ENCODE data around the gene SHROOM2. TPM values are rescaled to one million over a fixed set of nuclear protein-coding genes. Genes with fewer than 3 reads are reported as not detected.
"Not testable (repeated sequence)": the region's sequence is repeated elsewhere in the genome, so short reads cannot be mapped to it uniquely, and the experiment has no call there.

The SHROOM2 gene
- total RNA-seq, 1 experiment from 2014 or later: 22.9 TPM

- peak overlapping the region; percentile 60 for H3K4me3 ChIP-seq (ENCODE audit: insufficient read depth, low read depth, low read length)
- H3K27me3 ChIP-seq (ENCODE audit: control insufficient read depth, insufficient read depth, low read length): no peaks in the 10 kb centered on the region; the same call in 1 of the 2 replicates
- DNase-seq: peak; percentile 89
- no peaks in the 10 kb centered on the region for H3K36me3 ChIP-seq (replicated peaks; ENCODE audit: control insufficient read depth, insufficient read depth, low read length)
Measured at GRCh38 chrX:9765072-9765736, 21.0 kb upstream of the SHROOM2 start.

- Histone ChIP-seq H3K36me3 (replicated peaks; ENCODE audit: control insufficient read depth, insufficient read depth, low read length) (no peaks in the 10 kb centered on the region), H3K4me3 (ENCODE audit: insufficient read depth, low read depth, low read length) (peak within 1 kb of the TSS; percentile 60), H3K27me3 (ENCODE audit: control insufficient read depth, insufficient read depth, low read length) (no peaks in the 10 kb centered on the region; the same call in 1 of the 2 replicates)
- peak; percentile 95 for DNase-seq
Measured at GRCh38 chrX:9765737-9766097, 20.5 kb upstream of the SHROOM2 start, which contains the start of gene GPR143. Gene GPR143 (minus strand): TSS chrX:9765847. CDS start chrX:9765817, 30 bp downstream.

- Histone ChIP-seq H3K27me3 (ENCODE audit: control insufficient read depth, insufficient read depth, low read length) (no peaks in the 10 kb centered on the region; the same call in 1 of the 2 replicates), H3K4me3 (ENCODE audit: insufficient read depth, low read depth, low read length) (no peak overlapping the region), H3K36me3 (replicated peaks; ENCODE audit: control insufficient read depth, insufficient read depth, low read length) (no peaks in the 10 kb centered on the region)
- no peak for DNase-seq
Measured at GRCh38 chrX:9767375-9767774, 18.9 kb upstream of the SHROOM2 start.

GRCh38 chrX:9768321-9768839 lies 17.8 kb upstream of the SHROOM2 start:
- H3K36me3 ChIP-seq (replicated peaks; ENCODE audit: control insufficient read depth, insufficient read depth, low read length); DNase-seq; H3K4me3 ChIP-seq (ENCODE audit: insufficient read depth, low read depth, low read length); H3K27me3 ChIP-seq (ENCODE audit: control insufficient read depth, insufficient read depth, low read length): not testable (repeated sequence)

DNA sequence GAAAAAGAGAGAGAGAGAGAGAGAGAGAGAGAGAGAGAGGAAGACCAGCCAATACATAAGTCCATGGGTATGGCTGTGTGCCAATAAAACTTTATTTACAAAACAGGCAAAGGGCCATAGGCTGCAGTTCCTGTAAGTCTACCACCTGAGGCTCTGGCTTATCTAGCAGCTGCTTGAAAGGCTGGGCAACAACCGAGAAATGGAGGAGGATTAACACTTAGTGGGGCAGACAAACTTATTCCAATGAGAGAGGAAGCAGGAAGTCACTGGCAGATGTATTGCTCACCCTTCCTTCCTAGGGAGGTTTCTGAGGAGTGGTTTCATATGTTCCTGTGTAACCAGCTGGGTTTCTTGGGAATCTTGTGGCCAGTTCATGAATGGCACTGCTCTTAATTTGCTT lies 15.9 kb upstream of the SHROOM2 start:
- DNase-seq: no peak
- Histone ChIP-seq H3K36me3 (replicated peaks; ENCODE audit: control insufficient read depth, insufficient read depth, low read length) (no peaks in the 10 kb centered on the region), H3K4me3 (ENCODE audit: insufficient read depth, low read depth, low read length) (no peak overlapping the region), H3K27me3 (ENCODE audit: control insufficient read depth, insufficient read depth, low read length) (no peaks in the 10 kb centered on the region; the same call in 1 of the 2 replicates)

GRCh38 chrX:9772943-9773342 lies 13.3 kb upstream of the SHROOM2 start:
- Histone ChIP-seq H3K4me3 (ENCODE audit: insufficient read depth, low read depth, low read length) (no peak overlapping the region), H3K36me3 (replicated peaks; ENCODE audit: control insufficient read depth, insufficient read depth, low read length) (no peaks in the 10 kb centered on the region; the same call in 1 of the 2 replicates), H3K27me3 (ENCODE audit: control insufficient read depth, insufficient read depth, low read length) (no peaks in the 10 kb centered on the region)
- no peak for DNase-seq

GRCh38 chrX:9775930-9776329 lies 10.3 kb upstream of the SHROOM2 start:
- H3K36me3 ChIP-seq (replicated peaks; ENCODE audit: control insufficient read depth, insufficient read depth, low read length): no peaks in the 10 kb centered on the region; the same call in 1 of the 2 replicates
- H3K4me3 ChIP-seq (ENCODE audit: insufficient read depth, low read depth, low read length): no peak overlapping the region
- H3K27me3 ChIP-seq (ENCODE audit: control insufficient read depth, insufficient read depth, low read length): no peaks in the 10 kb centered on the region
- peak; percentile 61 for DNase-seq

DNA sequence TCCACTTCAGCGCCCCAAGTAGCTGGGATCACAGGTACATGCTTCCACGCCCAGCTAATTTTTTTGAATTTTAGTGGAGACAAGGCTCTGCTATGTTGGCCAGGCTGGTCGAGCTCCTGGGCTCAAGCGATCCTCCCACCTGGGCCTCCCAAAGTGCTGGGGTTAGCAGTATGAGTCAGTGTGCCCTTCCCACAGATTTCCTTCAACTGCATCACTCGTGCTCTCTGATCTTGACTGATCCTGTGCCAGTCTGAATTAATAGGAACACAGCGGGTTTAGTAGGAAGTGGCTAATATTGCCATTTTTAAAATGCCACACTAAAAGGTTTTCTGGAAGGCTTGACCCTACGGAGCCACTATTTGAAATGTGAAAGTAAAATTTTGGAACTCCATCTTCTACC lies 4.3 kb upstream of the SHROOM2 start:
- Histone ChIP-seq H3K36me3 (replicated peaks; ENCODE audit: control insufficient read depth, insufficient read depth, low read length) (no peaks in the 10 kb centered on the region; the same call in 1 of the 2 replicates), H3K4me3 (ENCODE audit: insufficient read depth, low read depth, low read length) (no peak overlapping the region), H3K27me3 (ENCODE audit: control insufficient read depth, insufficient read depth, low read length) (peaks cover 5% of the 10 kb centered on the region)
- no peak for DNase-seq

GRCh38 chrX:9784332-9784731 lies 1.9 kb upstream of the SHROOM2 start:
- Histone ChIP-seq H3K4me3 (ENCODE audit: insufficient read depth, low read depth, low read length) (no peak overlapping the region), H3K27me3 (ENCODE audit: control insufficient read depth, insufficient read depth, low read length) (peaks cover 7% of the 10 kb centered on the region), H3K36me3 (replicated peaks; ENCODE audit: control insufficient read depth, insufficient read depth, low read length) (no peaks in the 10 kb centered on the region)
- DNase-seq: no peak

- Histone ChIP-seq H3K36me3 (replicated peaks; ENCODE audit: control insufficient read depth, insufficient read depth, low read length) (no peaks in the 10 kb centered on the region), H3K4me3 (ENCODE audit: insufficient read depth, low read depth, low read length) (peak overlapping the region; percentile 66), H3K27me3 (ENCODE audit: control insufficient read depth, insufficient read depth, low read length) (peaks cover 7% of the 10 kb centered on the region)
- peak; percentile 81 for DNase-seq
Measured at GRCh38 chrX:9785254-9785943, 830 bp upstream of the SHROOM2 start.

- Histone ChIP-seq H3K36me3 (replicated peaks; ENCODE audit: control insufficient read depth, insufficient read depth, low read length) (no peaks in the 10 kb centered on the region), H3K4me3 (ENCODE audit: insufficient read depth, low read depth, low read length) (peak overlapping the region; percentile 66), H3K27me3 (ENCODE audit: control insufficient read depth, insufficient read depth, low read length) (peaks cover 7% of the 10 kb centered on the region)
- peak; percentile 90 for DNase-seq
Measured at GRCh38 chrX:9786798-9787635, 788 bp downstream of the SHROOM2 start.

- no peaks in the 10 kb centered on the region for H3K36me3 ChIP-seq (replicated peaks; ENCODE audit: control insufficient read depth, insufficient read depth, low read length)
- H3K27me3 ChIP-seq (ENCODE audit: control insufficient read depth, insufficient read depth, low read length): peaks cover 7% of the 10 kb centered on the region
- no peak for DNase-seq
- peak overlapping the region; percentile 4; the same call in 1 of the 2 replicates for H3K4me3 ChIP-seq (ENCODE audit: insufficient read depth, low read depth, low read length)
Measured at GRCh38 chrX:9788911-9789310, 2.7 kb downstream of the SHROOM2 start.

DNA sequence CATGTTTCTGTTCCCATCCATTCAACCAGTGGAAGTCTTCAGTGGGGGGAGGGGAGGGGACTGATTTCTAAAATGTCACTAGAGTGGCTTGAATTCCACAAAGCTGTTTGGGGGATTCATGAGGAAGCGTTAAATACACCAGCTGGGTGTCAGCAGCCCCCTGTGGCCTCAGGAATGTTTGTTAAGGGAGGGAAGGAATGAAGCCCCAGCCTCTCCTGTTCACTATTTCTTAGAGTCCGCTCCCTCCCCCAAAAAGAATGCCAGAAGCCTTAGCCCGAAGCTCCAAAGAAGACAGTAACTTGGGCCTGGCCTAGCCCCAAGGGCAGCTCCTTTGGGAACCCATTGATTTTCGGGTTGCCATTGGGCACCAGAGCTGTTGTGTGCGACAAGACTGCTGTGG lies 3.3 kb downstream of the SHROOM2 start:
- H3K27me3 ChIP-seq (ENCODE audit: control insufficient read depth, insufficient read depth, low read length): peaks cover 7% of the 10 kb centered on the region
- no peaks in the 10 kb centered on the region for H3K36me3 ChIP-seq (replicated peaks; ENCODE audit: control insufficient read depth, insufficient read depth, low read length)
- peak; percentile 68 for DNase-seq
- H3K4me3 ChIP-seq (ENCODE audit: insufficient read depth, low read depth, low read length): no peak overlapping the region; the same call in 1 of the 2 replicates

- no peaks in the 10 kb centered on the region for H3K36me3 ChIP-seq (replicated peaks; ENCODE audit: control insufficient read depth, insufficient read depth, low read length)
- no peak for DNase-seq
- peaks cover 2% of the 10 kb centered on the region; the same call in 1 of the 2 replicates for H3K27me3 ChIP-seq (ENCODE audit: control insufficient read depth, insufficient read depth, low read length)
- H3K4me3 ChIP-seq (ENCODE audit: insufficient read depth, low read depth, low read length): no peak overlapping the region
Measured at GRCh38 chrX:9790866-9791265, 4.6 kb downstream of the SHROOM2 start.
